Measurements from ENCODE around the gene TOE1.

GRCh38 chr1:45305231-45305630 lies 34.7 kb upstream of the TOE1 start:
- no peak for TF ChIP-seq EGR1 (IDR thresholded peaks at IDR 0.05)
- TF ChIP-seq EP300 (IDR thresholded peaks at IDR 0.05; ENCODE audit: borderline replicate concordance): no peak
- TF ChIP-seq, protein P1, sequence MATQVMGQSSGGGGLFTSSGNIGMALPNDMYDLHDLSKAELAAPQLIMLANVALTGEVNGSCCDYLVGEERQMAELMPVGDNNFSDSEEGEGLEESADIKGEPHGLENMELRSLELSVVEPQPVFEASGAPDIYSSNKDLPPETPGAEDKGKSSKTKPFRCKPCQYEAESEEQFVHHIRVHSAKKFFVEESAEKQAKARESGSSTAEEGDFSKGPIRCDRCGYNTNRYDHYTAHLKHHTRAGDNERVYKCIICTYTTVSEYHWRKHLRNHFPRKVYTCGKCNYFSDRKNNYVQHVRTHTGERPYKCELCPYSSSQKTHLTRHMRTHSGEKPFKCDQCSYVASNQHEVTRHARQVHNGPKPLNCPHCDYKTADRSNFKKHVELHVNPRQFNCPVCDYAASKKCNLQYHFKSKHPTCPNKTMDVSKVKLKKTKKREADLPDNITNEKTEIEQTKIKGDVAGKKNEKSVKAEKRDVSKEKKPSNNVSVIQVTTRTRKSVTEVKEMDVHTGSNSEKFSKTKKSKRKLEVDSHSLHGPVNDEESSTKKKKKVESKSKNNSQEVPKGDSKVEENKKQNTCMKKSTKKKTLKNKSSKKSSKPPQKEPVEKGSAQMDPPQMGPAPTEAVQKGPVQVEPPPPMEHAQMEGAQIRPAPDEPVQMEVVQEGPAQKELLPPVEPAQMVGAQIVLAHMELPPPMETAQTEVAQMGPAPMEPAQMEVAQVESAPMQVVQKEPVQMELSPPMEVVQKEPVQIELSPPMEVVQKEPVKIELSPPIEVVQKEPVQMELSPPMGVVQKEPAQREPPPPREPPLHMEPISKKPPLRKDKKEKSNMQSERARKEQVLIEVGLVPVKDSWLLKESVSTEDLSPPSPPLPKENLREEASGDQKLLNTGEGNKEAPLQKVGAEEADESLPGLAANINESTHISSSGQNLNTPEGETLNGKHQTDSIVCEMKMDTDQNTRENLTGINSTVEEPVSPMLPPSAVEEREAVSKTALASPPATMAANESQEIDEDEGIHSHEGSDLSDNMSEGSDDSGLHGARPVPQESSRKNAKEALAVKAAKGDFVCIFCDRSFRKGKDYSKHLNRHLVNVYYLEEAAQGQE (IDR thresholded peaks at IDR 0.05; ENCODE audit: low read depth): no peak
- no peak for TF ChIP-seq MAX (IDR thresholded peaks at IDR 0.05)
- TF ChIP-seq RAD21 (IDR thresholded peaks at IDR 0.05; ENCODE audit: low read depth): no peak
- no peak for TF ChIP-seq NFIC (IDR thresholded peaks at IDR 0.05)
- no peak for TF ChIP-seq FOXM1 (IDR thresholded peaks at IDR 0.05; ENCODE audit: borderline replicate concordance, low read depth)
- TF ChIP-seq, protein P2, sequence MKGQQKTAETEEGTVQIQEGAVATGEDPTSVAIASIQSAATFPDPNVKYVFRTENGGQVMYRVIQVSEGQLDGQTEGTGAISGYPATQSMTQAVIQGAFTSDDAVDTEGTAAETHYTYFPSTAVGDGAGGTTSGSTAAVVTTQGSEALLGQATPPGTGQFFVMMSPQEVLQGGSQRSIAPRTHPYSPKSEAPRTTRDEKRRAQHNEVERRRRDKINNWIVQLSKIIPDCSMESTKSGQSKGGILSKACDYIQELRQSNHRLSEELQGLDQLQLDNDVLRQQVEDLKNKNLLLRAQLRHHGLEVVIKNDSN (IDR thresholded peaks at IDR 0.05): no peak
- TF ChIP-seq CEBPB (IDR thresholded peaks at IDR 0.05): no peak
- TF ChIP-seq TAF1 (IDR thresholded peaks at IDR 0.05; ENCODE audit: low read depth): no peak
- TF ChIP-seq YY1 (IDR thresholded peaks at IDR 0.05; ENCODE audit: low read depth): no peak
- no peak for TF ChIP-seq CREB1 (IDR thresholded peaks at IDR 0.05; ENCODE audit: low read depth)
- TF ChIP-seq TEAD4 (IDR thresholded peaks at IDR 0.05): no peak
- no peak for TF ChIP-seq TCF12 (IDR thresholded peaks at IDR 0.05; ENCODE audit: low read depth)

Data from Ishikawa (cell line).